HCT116 (cell line): ENCODE measurements around the gene SLC35A1.

ENCODE experiments used
- EGR1 ChIP-seq: IDR thresholded peaks from 2 replicates; pipeline ENCODE4 v1.6.1; 2012; ENCODE audit warnings: low read depth
- EZH2 ChIP-seq: fragments of 200-600 bp; sonication (generic); IDR thresholded peaks from 2 replicates; pipeline ENCODE4 v1.6.1; 2017; ENCODE audit warnings: antibody characterized with exemption, mixed run types
- POLR2A ChIP-seq: IDR thresholded peaks from 2 replicates; pipeline ENCODE4 v1.7.0; 2011; ENCODE audit warnings: borderline replicate concordance; ENCODE audit not compliant: insufficient read depth, insufficient read length; ENCODE audit errors: extremely low read depth
- RAD21 ChIP-seq: IDR thresholded peaks from 2 replicates; pipeline ENCODE4 v1.6.1; 2012; ENCODE audit warnings: low read depth, mild to moderate bottlenecking
- SRF ChIP-seq: IDR thresholded peaks from 2 replicates; pipeline ENCODE4 v1.6.1; 2012; ENCODE audit warnings: low read depth
- YY1 ChIP-seq: IDR thresholded peaks from 2 replicates; pipeline ENCODE4 v1.6.1; 2011; ENCODE audit warnings: low read length, low read depth, moderate library complexity, mild to moderate bottlenecking; ENCODE audit not compliant: insufficient replicate concordance; ENCODE audit errors: extremely low read depth
- ZNF274 ChIP-seq: fragments of 200-500 bp; sonication (Bioruptor generic); IDR thresholded peaks from 2 replicates; pipeline ENCODE4 v1.6.1; 2014; ENCODE audit warnings: mild to moderate bottlenecking, low read depth, low read length, inconsistent platforms
- TF ChIP-seq, protein P1 (sequence below): IDR thresholded peaks from 2 replicates; pipeline ENCODE4 v1.6.1; 2012
- TF ChIP-seq, protein P2 (sequence below), 3 experiments: fragments of 200-600 bp in 1 of 3; sonication (generic) in 1 of 3; IDR thresholded peaks in 2 of 3; conservative IDR thresholded peaks in 1 of 3; 2 replicates each; pipeline ENCODE4 v1.5.1; 2012 to 2017; ENCODE audit warnings: low read depth in 2 of 3, low read length in 2 of 3, antibody characterized with exemption in 1 of 3, borderline replicate concordance in 1 of 3, control low read depth in 1 of 3, mild to moderate bottlenecking in 1 of 3, mixed read lengths in 1 of 3, mixed run types in 1 of 3, moderate library complexity in 1 of 3; ENCODE audit not compliant: insufficient read depth in 1 of 3
- TF ChIP-seq, protein P3 (sequence below): IDR thresholded peaks from 2 replicates; pipeline ENCODE4 v1.6.1; 2012; ENCODE audit warnings: low read depth
- TF ChIP-seq, protein P4 (sequence below): IDR thresholded peaks from 2 replicates; pipeline ENCODE4 v1.6.1; 2012

DNA sequence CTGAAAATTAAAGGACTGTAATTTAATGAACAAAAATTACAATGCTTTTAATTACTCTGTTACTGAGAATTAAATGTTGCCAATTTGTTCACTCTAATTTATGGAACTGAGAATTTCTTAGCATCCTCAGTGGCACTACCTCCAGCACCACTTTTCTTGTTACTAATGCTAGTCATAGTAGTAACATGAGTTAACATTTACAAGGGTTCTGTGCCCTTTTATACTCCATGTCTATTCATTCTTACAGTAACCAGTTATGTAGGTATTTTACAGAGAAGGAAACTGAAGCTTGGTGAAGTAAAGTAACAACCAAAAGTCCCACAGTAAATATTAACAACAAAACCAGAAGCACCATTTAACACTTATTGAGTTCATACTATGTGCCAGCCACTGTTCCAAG, 82.7 kb downstream of the SLC35A1 start:
- TF ChIP-seq, protein P1, sequence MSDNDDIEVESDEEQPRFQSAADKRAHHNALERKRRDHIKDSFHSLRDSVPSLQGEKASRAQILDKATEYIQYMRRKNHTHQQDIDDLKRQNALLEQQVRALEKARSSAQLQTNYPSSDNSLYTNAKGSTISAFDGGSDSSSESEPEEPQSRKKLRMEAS: no peak
- no peak for TF ChIP-seq EGR1
- TF ChIP-seq, protein P2, sequence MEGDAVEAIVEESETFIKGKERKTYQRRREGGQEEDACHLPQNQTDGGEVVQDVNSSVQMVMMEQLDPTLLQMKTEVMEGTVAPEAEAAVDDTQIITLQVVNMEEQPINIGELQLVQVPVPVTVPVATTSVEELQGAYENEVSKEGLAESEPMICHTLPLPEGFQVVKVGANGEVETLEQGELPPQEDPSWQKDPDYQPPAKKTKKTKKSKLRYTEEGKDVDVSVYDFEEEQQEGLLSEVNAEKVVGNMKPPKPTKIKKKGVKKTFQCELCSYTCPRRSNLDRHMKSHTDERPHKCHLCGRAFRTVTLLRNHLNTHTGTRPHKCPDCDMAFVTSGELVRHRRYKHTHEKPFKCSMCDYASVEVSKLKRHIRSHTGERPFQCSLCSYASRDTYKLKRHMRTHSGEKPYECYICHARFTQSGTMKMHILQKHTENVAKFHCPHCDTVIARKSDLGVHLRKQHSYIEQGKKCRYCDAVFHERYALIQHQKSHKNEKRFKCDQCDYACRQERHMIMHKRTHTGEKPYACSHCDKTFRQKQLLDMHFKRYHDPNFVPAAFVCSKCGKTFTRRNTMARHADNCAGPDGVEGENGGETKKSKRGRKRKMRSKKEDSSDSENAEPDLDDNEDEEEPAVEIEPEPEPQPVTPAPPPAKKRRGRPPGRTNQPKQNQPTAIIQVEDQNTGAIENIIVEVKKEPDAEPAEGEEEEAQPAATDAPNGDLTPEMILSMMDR (IDR thresholded peaks at IDR 0.05 in 2 of 3, conservative IDR thresholded peaks at IDR 0.05 in 1 of 3; ENCODE audit: borderline replicate concordance in 1 of 3, insufficient read depth in 1 of 3, low read depth in 2 of 3, low read length in 2 of 3): no peak
- TF ChIP-seq RAD21: no peak
- TF ChIP-seq, protein P3, sequence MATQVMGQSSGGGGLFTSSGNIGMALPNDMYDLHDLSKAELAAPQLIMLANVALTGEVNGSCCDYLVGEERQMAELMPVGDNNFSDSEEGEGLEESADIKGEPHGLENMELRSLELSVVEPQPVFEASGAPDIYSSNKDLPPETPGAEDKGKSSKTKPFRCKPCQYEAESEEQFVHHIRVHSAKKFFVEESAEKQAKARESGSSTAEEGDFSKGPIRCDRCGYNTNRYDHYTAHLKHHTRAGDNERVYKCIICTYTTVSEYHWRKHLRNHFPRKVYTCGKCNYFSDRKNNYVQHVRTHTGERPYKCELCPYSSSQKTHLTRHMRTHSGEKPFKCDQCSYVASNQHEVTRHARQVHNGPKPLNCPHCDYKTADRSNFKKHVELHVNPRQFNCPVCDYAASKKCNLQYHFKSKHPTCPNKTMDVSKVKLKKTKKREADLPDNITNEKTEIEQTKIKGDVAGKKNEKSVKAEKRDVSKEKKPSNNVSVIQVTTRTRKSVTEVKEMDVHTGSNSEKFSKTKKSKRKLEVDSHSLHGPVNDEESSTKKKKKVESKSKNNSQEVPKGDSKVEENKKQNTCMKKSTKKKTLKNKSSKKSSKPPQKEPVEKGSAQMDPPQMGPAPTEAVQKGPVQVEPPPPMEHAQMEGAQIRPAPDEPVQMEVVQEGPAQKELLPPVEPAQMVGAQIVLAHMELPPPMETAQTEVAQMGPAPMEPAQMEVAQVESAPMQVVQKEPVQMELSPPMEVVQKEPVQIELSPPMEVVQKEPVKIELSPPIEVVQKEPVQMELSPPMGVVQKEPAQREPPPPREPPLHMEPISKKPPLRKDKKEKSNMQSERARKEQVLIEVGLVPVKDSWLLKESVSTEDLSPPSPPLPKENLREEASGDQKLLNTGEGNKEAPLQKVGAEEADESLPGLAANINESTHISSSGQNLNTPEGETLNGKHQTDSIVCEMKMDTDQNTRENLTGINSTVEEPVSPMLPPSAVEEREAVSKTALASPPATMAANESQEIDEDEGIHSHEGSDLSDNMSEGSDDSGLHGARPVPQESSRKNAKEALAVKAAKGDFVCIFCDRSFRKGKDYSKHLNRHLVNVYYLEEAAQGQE: no peak
- no peak for TF ChIP-seq SRF
- TF ChIP-seq, protein P4, sequence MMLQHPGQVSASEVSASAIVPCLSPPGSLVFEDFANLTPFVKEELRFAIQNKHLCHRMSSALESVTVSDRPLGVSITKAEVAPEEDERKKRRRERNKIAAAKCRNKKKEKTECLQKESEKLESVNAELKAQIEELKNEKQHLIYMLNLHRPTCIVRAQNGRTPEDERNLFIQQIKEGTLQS: no peak
- no peak for TF ChIP-seq ZNF274
- TF ChIP-seq POLR2A: no peak
- TF ChIP-seq YY1: no peak
- TF ChIP-seq EZH2: no peak
